Adipose tissue (tissue), 3 donors: ENCODE results near the gene CD69. TPM values are rescaled to one million over a fixed set of nuclear protein-coding genes. Genes with fewer than 3 reads are reported as not detected.
"Not testable (repeated sequence)": the region's sequence is repeated elsewhere in the genome, so short reads cannot be mapped to it uniquely, and the experiment has no call there.

Experiments
- H3K27ac ChIP-seq: one replicate; pipeline ENCODE4 v1.5.1; 2013; ENCODE audit warnings: low read depth, low read length
- WGBS, 3 donors: extraction: QIAGEN DNeasy Blood & Tissue Kit; methylation state at CpG; one replicate each; pipeline ENCODE4 v1.1.7; 2013; 5-methylcytosine and 5-hydroxymethylcytosine counted together
- polyA plus RNA-seq, 3 donors: library from polyadenylated mRNA; stranded (reverse); fragments of 200-250 nt; gene quantifications; one replicate each; pipeline ENCODE4 v1.2.3, GENCODE V29; 2013
- donor health status: healthy with polysubstance abuse.
- donor health status: Bipolar disorder and iron deficiency.
- donor health status: healthy.

Gene CD69
- polyA plus RNA-seq, 3 donors = 1.2 to 9.8 (median 6.8) TPM

- WGBS, 3 donors = 59 to 83% (median 76%) methylated on average over 2 of the region's 2 CpGs
Measured at GRCh38 chr12:9753073-9753472, 7.6 kb downstream of the CD69 start.

DNA sequence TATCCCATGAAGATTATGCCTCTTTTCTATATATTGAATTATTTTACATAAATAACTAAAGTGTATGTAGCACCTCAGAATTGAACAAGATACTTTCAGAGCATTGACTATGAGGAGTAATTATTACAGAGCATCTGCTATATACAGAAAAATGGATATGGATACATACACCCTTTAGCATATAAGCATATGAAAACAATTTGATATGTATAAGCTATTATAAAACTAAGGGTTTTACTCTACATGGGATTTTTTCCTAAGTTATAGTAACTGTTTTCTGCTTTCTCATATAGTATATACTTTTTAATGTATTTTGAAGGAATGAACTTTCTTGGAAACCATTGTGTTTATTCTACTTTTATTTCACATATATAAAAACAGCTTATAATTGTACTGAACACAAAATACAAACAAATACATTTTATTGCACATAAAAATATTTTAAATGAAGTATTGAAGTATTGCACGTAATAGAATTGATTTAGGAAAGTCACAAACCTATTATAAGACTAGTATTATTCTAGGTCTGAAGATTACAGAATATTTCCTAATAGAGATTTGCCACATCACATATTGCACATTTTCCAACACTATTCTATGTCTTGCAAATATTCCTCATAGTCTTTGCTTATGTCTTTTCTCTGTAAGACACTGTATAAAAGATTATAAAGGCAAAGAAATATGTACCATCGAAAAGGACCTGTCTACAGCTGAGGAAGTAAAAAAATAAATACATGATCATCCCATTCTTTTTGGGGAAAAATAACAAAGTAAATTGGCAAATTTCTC lies 8.4 kb downstream of the CD69 start:
- H3K27ac ChIP-seq = no peak overlapping the region
- WGBS, 3 donors = 80 to 91% (median 81%) methylated on average over 2 of the region's 2 CpGs

More at GRCh38 chr12:9753073-9753472, 7.6 kb downstream of the CD69 start:
- no peak overlapping the region for H3K27ac ChIP-seq

DNA sequence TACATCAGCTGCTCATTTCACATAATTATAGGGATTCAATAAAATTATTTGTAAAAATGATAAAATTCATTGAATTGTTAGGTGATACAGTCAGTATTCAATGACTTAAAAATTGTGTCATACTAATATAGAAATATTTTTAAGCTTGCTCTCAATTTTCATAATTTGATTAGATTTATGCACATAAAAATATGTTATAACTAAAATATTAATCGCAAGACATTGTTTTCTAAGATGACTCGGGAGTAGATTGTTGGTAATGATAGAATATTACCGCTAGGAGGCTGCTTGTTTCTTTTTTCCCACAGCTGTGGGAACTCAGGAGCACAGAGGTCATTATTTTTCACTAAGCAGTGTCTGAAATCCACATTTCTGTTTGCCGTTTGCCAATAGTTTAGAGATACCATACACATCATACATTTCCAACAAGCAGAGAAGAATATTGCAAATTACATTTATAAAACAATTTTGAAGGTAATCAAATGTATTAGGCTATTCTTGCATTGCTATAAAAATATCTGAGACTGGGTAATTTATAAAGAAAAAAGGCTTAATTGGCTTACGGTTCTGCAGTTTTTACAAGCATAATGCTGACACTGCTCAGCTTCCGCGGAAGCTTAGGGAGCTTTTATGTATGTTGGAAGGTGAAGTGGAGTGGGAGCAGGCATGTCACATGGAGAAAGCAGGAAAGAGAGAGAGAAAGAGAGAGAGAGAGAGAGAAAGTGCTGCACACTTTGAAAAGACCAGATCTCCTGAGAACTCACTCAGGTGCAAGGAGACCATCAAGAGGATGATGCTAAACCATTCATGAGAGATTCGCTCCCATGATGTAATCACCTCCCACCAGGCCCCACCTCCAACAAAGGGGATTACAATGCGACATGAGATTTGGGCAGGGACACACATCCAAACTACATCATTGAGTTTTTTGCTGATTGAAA lies 9.2 kb downstream of the CD69 start:
- 37 to 49% (median 43%) methylated on average over 9 of the region's 9 CpGs for WGBS, 3 donors
- H3K27ac ChIP-seq = no peak overlapping the region

GRCh38 chr12:9750276-9751203 lies 10.2 kb downstream of the CD69 start:
- H3K27ac ChIP-seq = no peak overlapping the region
- 11 to 18% (median 13%) methylated on average over 20 of the region's 20 CpGs for WGBS, 3 donors

DNA sequence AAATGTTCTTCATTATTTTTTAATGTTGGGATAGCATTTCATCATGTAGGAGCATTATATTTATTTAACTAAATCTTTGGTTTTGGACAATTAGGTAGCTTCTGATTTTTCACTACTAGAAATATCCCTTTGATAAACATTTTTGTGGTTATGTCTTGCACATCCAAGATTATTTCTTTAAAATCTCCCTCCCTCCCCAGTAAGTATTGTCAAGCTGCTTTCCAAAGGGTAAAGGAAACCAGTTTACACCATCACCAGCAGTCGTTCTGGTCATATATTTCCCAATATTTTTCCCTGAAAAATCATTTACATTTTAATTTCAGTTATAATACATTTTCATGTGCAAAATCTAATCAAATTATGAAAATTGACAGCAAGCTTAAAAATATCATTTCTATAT lies 11.1 kb downstream of the CD69 start:
- WGBS, 3 donors = 0 to 56% (median 33%) methylated on average over 1 of the region's 1 CpG
- no peak overlapping the region for H3K27ac ChIP-seq

GRCh38 chr12:9745199-9745598 lies 15.5 kb downstream of the CD69 start:
- WGBS, 3 donors = 58 to 72% (median 66%) methylated on average over 3 of the region's 3 CpGs

GRCh38 chr12:9742661-9743060 lies 18.0 kb downstream of the CD69 start:
- no peak overlapping the region for H3K27ac ChIP-seq
- WGBS, 3 donors = 36 to 62% (median 51%) methylated on average over 5 of the region's 5 CpGs

More at GRCh38 chr12:9745199-9745598, 15.5 kb downstream of the CD69 start:
- no peak overlapping the region for H3K27ac ChIP-seq

DNA sequence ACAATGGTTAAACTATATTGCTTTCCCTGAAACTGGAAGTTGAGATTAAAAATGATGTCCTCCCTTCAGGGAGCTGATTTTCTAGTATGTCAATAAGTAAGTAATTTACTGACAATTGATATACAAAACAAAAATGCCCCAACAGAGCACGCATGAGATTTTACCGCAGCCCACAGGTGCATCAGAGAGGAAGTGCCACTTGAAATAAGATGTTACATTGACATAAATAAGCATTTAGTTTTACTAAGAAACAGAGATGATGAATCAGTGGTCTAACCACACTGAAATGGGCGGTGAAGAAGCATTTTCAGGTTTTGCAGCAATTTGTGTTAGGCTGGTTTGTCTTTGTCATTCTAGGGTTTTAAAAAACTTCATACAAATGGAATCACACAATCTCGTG lies 19.0 kb downstream of the CD69 start:
- WGBS, 3 donors = 60 to 79% (median 62%) methylated on average over 4 of the region's 4 CpGs
- no peak overlapping the region for H3K27ac ChIP-seq

DNA sequence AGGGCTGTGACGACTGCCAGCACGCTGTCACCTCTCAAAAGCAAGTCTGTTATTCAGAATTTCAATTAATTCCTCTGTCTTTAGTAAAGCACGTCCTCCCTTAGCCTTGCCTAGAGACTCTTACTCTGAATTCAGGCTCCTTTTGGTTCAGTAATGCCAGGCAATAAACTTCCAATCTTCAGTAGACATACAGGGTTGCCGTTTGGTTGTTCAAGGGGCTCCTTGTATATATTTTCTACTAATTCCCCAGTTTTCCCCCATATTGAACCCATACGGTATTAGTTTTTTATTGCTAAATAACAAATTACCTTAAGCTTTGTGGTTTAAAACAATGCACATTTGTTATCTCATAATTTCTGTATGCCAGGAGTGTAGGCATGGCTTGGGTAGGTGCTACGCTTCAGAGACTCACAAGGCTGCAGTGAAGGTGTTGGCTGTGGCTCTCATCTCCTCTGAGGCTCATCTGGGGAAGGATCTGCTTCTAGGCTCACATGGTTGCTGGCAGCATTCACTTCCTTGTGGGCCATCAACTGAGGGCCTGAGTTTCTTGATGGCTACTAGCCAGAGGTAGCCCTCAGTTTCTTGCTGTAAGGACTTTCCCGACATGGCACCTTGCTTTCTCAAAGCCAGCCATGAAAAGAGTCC lies 20.5 kb downstream of the CD69 start:
- no peak overlapping the region for H3K27ac ChIP-seq
- 65 to 78% (median 69%) methylated on average over 7 of the region's 7 CpGs for WGBS, 3 donors

GRCh38 chr12:9739404-9740105 lies 21.1 kb downstream of the CD69 start:
- WGBS, 3 donors = 59 to 78% (median 78%) methylated on average over 38 to 54 of the region's 54 CpGs
- H3K27ac ChIP-seq = not testable (repeated sequence)

DNA sequence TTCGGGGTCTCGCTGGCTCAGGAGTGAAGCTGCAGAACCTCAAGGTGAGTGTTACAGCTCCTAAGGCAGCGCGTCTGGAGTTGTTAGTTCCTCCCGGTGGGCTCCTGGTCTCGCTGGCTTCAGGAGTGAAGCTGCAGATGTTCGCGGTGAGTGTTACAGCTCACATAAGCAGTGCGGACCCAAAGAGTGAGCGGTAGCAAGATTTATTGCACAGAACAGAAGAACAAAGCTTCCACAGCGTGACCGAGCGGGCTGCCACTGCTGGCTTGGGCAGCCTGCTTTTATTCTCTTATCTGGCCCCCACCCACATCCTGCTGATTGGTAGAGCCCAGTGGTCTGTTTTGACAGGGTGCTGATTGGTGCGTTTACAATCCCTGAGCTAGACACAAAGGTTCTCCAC lies 21.8 kb downstream of the CD69 start:
- H3K27ac ChIP-seq = not testable (repeated sequence)
- WGBS, 3 donors = 83 to 88% (median 85%) methylated on average over 14 of the region's 14 CpGs

DNA sequence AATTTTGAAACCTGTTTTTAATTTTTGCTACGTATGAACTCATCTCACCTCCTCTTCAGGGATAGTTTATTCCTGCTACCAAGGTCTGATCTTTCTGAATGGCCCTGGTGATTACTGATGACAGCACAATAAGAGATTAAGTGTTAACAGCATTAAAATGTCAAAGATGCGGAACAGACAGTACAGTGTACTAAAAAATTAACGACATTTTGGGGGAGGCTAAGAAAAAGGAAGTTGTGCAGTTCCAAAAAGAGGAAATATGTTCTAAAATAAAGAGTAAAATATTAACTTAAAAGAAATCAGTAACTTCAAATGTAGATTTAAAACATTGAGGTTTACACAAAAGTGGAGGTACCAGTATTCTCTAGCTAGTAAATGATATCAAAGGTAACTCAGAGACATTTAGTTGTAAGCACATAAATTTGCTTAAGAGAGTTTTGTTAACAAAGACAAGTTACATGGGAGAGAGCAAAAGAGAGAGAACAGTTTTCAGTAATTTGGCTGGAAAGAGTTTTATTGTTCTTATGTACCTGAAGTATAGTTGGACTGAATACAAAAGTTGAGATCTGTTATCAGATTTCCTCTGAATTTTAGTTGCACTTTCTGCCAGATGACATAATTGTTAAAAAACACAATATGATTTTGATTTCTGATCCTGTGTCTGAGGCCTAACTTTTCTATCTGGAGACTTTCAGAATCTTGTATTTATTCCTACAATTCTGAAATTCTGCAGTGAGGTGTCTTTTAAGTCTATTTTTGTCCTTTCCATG lies 23.6 kb downstream of the CD69 start:
- 27 to 40% (median 32%) methylated on average over 3 of the region's 3 CpGs for whole genome bisulfite sequencing, 3 donors
- H3K27ac ChIP-seq = no peak overlapping the region

- 83 to 89% (median 83%) methylated on average over 3 of the region's 3 CpGs for WGBS, 3 donors
- no peak overlapping the region for H3K27ac ChIP-seq
Measured at GRCh38 chr12:9735601-9736000, 25.1 kb downstream of the CD69 start.

DNA sequence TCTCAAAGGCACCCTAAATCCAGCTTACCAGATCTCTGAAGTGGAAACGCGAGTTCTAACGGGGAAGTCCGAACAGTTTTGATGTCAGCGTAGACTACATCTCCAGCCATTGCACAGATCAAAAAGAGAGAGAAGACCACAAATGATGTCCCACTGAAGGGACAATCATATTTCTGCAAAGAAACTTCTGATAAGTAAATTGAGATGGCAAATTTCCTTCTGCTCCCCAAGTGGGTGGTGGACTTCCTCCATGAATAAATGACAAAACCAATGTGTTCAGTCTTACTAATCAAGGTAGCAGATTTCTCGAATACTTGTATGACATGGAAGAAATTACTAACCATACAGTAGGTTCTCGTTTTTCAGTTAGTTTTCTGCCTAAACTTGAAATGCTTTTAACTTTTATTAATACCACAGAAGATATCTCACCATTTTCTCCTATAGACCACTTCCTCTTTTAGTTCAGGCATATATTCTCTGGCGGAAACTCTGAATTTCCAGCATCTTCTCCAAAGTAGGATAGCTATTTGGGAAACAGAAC lies 27.7 kb downstream of the CD69 start, which contains the start of gene CLECL1:
TSS of gene CLECL1 (minus strand) at position 177 of the 541 bp plus-strand sequence.
- H3K27ac ChIP-seq = no peak within 1 kb of the TSS

GRCh38 chr12:9731797-9732196 lies 28.9 kb downstream of the CD69 start:
- no peak overlapping the region for H3K27ac ChIP-seq
- 73 to 82% (median 80%) methylated on average over 2 of the region's 2 CpGs for WGBS, 3 donors

More for the DNA sequence above, 27.7 kb downstream of the CD69 start, which contains the start of gene CLECL1:
- 70 to 83% (median 78%) methylated on average over 8 of the region's 8 CpGs for WGBS, 3 donors

DNA sequence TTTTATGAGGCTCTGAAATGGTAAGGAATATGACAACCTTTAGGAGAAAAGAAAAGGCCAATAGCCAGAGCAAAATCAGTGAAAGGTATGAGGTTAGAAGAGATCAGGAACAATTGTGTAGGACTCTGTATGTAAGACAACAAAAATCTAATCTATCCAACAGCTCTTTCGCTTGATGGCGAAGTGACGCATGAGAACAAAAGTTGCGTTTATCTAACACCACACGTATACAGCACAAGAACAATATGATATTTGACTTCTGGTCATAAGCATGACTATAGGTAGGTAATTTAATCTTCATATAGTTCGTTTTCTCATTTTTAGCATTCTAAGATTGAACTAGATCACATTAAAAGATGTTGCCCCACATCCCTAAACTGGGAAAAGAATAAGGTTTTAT lies 29.3 kb downstream of the CD69 start:
- no peak overlapping the region for H3K27ac ChIP-seq
- WGBS, 3 donors = 68 to 76% (median 69%) methylated on average over 6 of the region's 6 CpGs
